ENCODE measurements around the gene GPX6. TPM values are rescaled to one million over a fixed set of nuclear protein-coding genes. Genes with fewer than 3 reads are reported as not detected.
A peak's percentile ranks its signal among the peaks of the same experiment; 100 is the strongest.

The GPX6 gene
- total and polyA plus RNA-seq, 8 donors = 0.71 to 2.0 (median 1.5) TPM; not detected in 2

DNA sequence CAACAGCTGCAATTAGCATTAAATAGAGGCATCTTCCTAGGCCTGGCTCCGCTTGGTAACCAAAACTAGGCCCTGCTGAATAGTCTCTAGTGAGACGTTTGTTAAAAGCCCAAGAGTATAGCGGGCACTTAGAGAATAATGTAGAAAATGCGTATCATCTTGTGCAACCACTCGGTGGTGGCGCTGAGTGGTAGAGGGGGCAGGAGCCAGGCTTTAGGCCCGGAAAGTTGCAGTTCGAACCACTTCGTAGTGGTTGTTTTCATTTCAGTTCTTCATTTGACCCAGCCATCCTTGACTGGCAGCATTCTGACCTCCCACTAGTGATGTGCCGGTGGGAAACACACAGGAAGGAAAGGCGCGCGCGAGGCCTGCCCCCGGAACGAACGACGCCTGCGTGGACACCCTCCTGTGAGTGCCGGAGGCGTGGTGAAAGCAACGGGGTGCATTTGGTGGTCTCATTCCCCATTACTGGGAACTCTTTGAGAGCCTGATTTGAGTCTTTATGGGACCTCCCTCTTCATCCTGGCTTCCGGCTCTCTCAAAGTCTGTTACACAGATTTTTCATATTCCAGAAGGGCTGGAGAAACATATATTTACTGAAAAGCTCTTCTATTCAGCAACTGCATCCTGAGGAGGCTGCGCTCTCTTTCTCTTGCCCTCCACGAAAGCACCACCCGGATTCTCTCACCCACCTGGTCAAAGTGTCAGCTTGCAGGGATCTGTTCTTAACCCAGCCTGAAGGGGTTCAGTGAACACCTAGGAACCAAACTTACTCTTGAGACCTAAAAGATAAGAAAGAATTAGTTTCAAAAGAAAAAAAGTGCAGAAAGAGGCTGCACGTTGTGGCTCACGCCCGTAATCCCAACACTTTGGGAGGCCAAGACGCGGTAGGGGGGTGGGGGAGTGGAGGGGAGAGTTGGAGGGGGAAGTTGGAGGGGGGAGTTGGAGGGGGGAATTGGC lies 28.3 kb upstream of the GPX6 start:
- ATAC-seq = peak; percentile 63
- peak overlapping the region; percentile 4 to 30 for H3K4me3 ChIP-seq
- intact Hi-C loops (cut with DNase I) = no loop called here
- H3K27ac ChIP-seq = no peak overlapping the region
- H3K4me1 ChIP-seq = no peaks in the 10 kb centered on the region
- no peaks in the 10 kb centered on the region for H3K9me3 ChIP-seq
- peak in 2 of 4 donors; percentile 51 to 72 for DNase-seq
- peaks cover 10 to 75% of the 10 kb centered on the region in 2 donors for H3K27me3 ChIP-seq
- H3K36me3 ChIP-seq = no peaks in the 10 kb centered on the region
- TF ChIP-seq, protein P1, sequence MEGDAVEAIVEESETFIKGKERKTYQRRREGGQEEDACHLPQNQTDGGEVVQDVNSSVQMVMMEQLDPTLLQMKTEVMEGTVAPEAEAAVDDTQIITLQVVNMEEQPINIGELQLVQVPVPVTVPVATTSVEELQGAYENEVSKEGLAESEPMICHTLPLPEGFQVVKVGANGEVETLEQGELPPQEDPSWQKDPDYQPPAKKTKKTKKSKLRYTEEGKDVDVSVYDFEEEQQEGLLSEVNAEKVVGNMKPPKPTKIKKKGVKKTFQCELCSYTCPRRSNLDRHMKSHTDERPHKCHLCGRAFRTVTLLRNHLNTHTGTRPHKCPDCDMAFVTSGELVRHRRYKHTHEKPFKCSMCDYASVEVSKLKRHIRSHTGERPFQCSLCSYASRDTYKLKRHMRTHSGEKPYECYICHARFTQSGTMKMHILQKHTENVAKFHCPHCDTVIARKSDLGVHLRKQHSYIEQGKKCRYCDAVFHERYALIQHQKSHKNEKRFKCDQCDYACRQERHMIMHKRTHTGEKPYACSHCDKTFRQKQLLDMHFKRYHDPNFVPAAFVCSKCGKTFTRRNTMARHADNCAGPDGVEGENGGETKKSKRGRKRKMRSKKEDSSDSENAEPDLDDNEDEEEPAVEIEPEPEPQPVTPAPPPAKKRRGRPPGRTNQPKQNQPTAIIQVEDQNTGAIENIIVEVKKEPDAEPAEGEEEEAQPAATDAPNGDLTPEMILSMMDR (IDR thresholded peaks at IDR 0.05) = no peak

DNA sequence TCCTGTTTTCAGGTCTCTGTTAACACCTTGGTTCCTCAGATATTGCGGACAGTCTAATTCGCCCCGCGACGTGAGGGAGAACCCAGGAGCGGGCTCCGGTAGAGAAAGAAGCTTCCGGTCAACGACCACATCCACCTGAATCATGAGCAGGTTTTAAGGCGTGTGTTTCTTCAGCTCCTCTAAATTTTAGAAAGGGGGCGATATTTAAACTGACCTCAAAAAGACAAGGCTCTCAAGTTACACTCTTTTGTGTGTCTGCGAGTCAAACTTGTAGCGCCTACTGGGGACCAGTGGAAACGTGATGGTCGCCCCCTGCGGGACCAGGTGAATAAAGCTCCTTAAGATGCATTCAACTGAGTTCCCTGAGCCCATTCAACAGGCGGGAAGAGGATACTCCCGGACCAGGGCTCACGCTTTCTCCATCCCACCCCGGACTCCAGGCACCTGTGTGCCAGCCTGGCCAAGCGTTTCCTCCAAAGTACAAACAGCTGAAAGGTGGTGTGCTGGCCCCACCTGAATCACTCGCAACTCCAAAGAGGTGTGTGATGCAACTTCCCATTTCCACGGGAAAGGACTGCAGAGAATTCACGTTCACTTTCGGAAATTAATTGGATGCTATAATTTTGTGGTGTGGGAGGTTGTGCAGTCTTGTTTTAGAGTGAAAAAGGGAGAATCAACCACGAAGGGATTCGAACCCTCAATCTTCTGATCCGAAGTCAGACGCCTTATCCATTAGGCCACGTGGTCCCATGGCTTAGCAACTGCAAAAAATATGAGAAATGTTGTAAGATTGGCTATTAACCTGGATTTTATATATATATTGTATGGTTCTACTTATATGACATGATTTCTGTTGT lies 27.1 kb upstream of the GPX6 start:
- no peaks in the 10 kb centered on the region for H3K4me1 ChIP-seq
- peak overlapping the region; percentile 3 to 16 for H3K4me3 ChIP-seq
- DNase-seq = peak; percentile 44 to 79 (median 68)
- no peaks in the 10 kb centered on the region for H3K9me3 ChIP-seq
- intact Hi-C loops (cut with DNase I) = no loop called here
- H3K27ac ChIP-seq = no peak overlapping the region
- H3K36me3 ChIP-seq = no peaks in the 10 kb centered on the region
- ATAC-seq = peak; percentile 93
- TF ChIP-seq, protein P1 (IDR thresholded peaks at IDR 0.05) = no peak
- H3K27me3 ChIP-seq = peaks cover 14 to 87% of the 10 kb centered on the region in 2 donors

DNA sequence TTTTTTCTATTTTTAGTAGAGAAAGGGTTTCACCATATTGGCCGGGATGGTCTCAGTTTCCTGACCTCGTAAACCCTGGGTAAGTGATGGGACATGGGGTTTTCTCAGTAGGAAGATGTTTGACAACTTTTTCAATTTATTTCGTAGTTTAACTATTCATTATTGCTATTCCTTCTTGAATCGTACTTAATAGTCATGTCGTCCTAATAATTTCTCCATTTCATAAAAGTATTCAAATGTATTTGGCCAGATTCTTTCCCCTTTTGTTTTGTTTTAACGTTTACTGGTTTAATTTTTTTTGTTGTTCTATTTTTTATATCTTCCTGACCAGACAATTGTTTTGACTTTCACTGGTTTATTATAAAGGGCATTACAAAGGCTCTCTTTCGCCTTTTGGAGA lies 26.4 kb upstream of the GPX6 start:
- no peak for ATAC-seq
- H3K9me3 ChIP-seq = no peaks in the 10 kb centered on the region
- no peaks in the 10 kb centered on the region for H3K4me1 ChIP-seq
- intact Hi-C loops (cut with DNase I) = no loop called here
- H3K4me3 ChIP-seq = peak overlapping the region in 1 of 2 donors; percentile 16
- no peak overlapping the region for H3K27ac ChIP-seq
- TF ChIP-seq, protein P1 (IDR thresholded peaks at IDR 0.05) = no peak
- H3K27me3 ChIP-seq = peaks cover 14 to 87% of the 10 kb centered on the region in 2 donors
- H3K36me3 ChIP-seq = no peaks in the 10 kb centered on the region
- DNase-seq = no peak

DNA sequence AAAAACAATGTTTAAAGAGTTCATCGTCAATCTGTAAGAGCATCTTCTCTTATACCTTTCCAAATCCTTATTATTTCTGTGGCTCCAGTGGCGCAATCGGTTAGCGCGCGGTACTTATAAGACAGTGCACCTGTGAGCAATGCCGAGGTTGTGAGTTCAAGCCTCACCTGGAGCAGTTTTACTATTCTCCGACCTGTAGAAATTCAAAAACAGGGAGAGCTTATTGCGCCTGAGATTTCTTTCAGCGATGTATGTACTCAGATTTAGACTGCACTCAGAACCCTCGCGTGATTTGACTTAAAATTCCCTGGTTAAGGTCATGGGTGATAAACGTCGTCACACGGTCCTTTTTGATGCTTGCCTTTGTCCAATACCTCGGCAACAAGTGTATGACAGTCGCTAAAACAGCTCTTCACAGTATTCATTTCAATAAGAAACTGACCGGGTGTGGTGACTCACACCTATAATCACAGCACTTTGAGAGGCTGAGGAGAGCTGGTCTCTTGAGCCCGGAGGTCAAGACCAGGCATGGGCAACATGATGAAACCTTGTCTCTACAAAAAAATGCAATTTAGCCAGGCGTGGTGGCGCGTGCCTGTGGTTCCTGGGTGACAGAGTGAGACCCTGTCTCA lies 22.0 kb upstream of the GPX6 start:
- no peaks in the 10 kb centered on the region for H3K4me1 ChIP-seq
- TF ChIP-seq, protein P1 (IDR thresholded peaks at IDR 0.05) = no peak
- intact Hi-C loops (cut with DNase I) = no loop called here
- no peaks in the 10 kb centered on the region for H3K36me3 ChIP-seq
- no peaks in the 10 kb centered on the region for H3K9me3 ChIP-seq
- no peak overlapping the region for H3K27ac ChIP-seq
- no peak for ATAC-seq
- DNase-seq = no peak
- peaks cover 8 to 75% of the 10 kb centered on the region in 2 donors for H3K27me3 ChIP-seq
- no peak overlapping the region for H3K4me3 ChIP-seq
